B cell (primary cell): ENCODE results near the gene PDPK1. TPM values are rescaled to one million over a fixed set of nuclear protein-coding genes. Genes with fewer than 3 reads are reported as not detected.
A peak's percentile ranks its signal among the peaks of the same experiment; 100 is the strongest.

Source experiments
- ATAC-seq: fragments of 200-7000 bp; cut with Tn5 transposase; one replicate; pipeline ENCODE4 v1.10.0; 2021; ENCODE audit warnings: low read depth, mild to moderate bottlenecking, moderate number of reproducible peaks, moderate library complexity
- CTCF ChIA-PET: fragments of 350-600 bp; sonication (Branson Sonifier 250); formaldehyde crosslinking; loops from one replicate; lab custom pipeline; 2021; ENCODE audit warnings: antibody characterized with exemption, inconsistent platforms; lab: Charles Lee
- POLR2A ChIA-PET: fragments of 350-600 bp; sonication (Branson Sonifier 250); formaldehyde crosslinking; loops from one replicate; lab custom pipeline; 2021; ENCODE audit warnings: antibody characterized with exemption; lab: Charles Lee
- DNase-seq: peaks from one replicate; pipeline ENCODE4 v3.0.0; 2013
- H2AFZ ChIP-seq: 2 replicates; pipeline ENCODE4 v1.6.1; 2012; ENCODE audit warnings: mild to moderate bottlenecking, low read depth, low read length; ENCODE audit not compliant: insufficient read depth, poor library complexity, severe bottlenecking
- H3K27ac ChIP-seq, 2 donors: 1 replicate in 1 of 2; 2 replicates in 1 of 2; pipeline ENCODE4 v1.5.1; 2012 to 2013; ENCODE audit warnings: low read length in 2 of 2, mild to moderate bottlenecking in 2 of 2, moderate library complexity in 1 of 2
- H3K27me3 ChIP-seq, 4 experiments: fragments of 200-600 bp in 1 of 4; sonication (generic) in 1 of 4; replicated peaks in 1 of 4; 1 replicate in 2 of 4; 2 replicates in 2 of 4; pipeline versions ENCODE4 v1.6.1 to v1.7.0; 2013 to 2016; ENCODE audit warnings: low read length in 3 of 4, mild to moderate bottlenecking in 2 of 4, mixed read lengths in 1 of 4, moderate library complexity in 1 of 4; ENCODE audit not compliant: insufficient read depth in 4 of 4, control insufficient read depth in 3 of 4; ENCODE audit errors: control extremely low read depth in 1 of 4
- H3K36me3 ChIP-seq, 2 experiments: replicated peaks in 1 of 2; 1 replicate in 1 of 2; 2 replicates in 1 of 2; pipeline versions ENCODE4 v1.6.1 to v1.7.1; 2013; ENCODE audit warnings: low read length in 1 of 2; ENCODE audit not compliant: insufficient read depth in 2 of 2, control insufficient read depth in 1 of 2; ENCODE audit errors: control extremely low read depth in 1 of 2, extremely low read depth in 1 of 2
- H3K4me1 ChIP-seq, 2 donors: fragments of 200-600 bp in 1 of 2; sonication (generic) in 1 of 2; 1 replicate in 1 of 2; 2 replicates in 1 of 2; pipeline versions ENCODE4 v1.5.1 to v1.6.1; 2013 to 2017; ENCODE audit warnings: low read length in 2 of 2; ENCODE audit not compliant: control insufficient read depth in 2 of 2, insufficient read depth in 2 of 2
- H3K4me2 ChIP-seq: replicated peaks from 2 replicates; pipeline ENCODE3; 2012; ENCODE audit warnings: mild to moderate bottlenecking, low read depth, low read length; ENCODE audit not compliant: poor library complexity, severe bottlenecking
- H3K4me3 ChIP-seq, 5 experiments: fragments of 200-600 bp in 1 of 5; sonication (generic) in 1 of 5; 1 replicate in 3 of 5; 2 replicates in 2 of 5; pipeline versions ENCODE4 v1.5.1 to v1.7.0; 2011 to 2016; ENCODE audit warnings: low read length in 4 of 5, mild to moderate bottlenecking in 4 of 5, low read depth in 2 of 5, control low read depth in 1 of 5, moderate library complexity in 1 of 5; ENCODE audit not compliant: insufficient read depth in 1 of 5; ENCODE audit errors: control extremely low read depth in 1 of 5, extremely low read depth in 1 of 5
- H3K79me2 ChIP-seq: fragments of 200-600 bp; sonication (generic); one replicate; pipeline ENCODE4 v1.6.0; 2016; ENCODE audit warnings: low read length; ENCODE audit not compliant: control insufficient read depth, insufficient read depth
- H3K9ac ChIP-seq: fragments of 200-600 bp; sonication (generic); 2 replicates; pipeline ENCODE4 v1.6.1; 2017; ENCODE audit warnings: mild to moderate bottlenecking, low read length, moderate library complexity
- H3K9me3 ChIP-seq, 3 donors: one replicate each; pipeline versions ENCODE4 v1.6.1 to v1.7.1; 2013; ENCODE audit warnings: low read length in 2 of 3; ENCODE audit not compliant: control insufficient read depth in 2 of 3, insufficient read depth in 1 of 3; ENCODE audit errors: control extremely low read depth in 1 of 3
- H4K20me1 ChIP-seq: 2 replicates; pipeline ENCODE4 v1.6.0; 2012; ENCODE audit warnings: mild to moderate bottlenecking, low read length; ENCODE audit not compliant: insufficient read depth, control insufficient read depth, poor library complexity, severe bottlenecking
- H3K27ac Mint-ChIP-seq: one replicate; pipeline ENCODE4 v1.8.0; 2021; ENCODE audit warnings: mixed read lengths
- H3K27me3 Mint-ChIP-seq: one replicate; pipeline ENCODE4 v1.8.0; 2021; ENCODE audit warnings: mixed read lengths
- H3K4me1 Mint-ChIP-seq: one replicate; pipeline ENCODE4 v1.8.0; 2021; ENCODE audit warnings: mixed read lengths
- H3K4me3 Mint-ChIP-seq: one replicate; pipeline ENCODE4 v1.8.0; 2021; ENCODE audit warnings: mixed read lengths
- H3K9me3 Mint-ChIP-seq: one replicate; pipeline ENCODE4 v1.8.0; 2022; ENCODE audit warnings: mixed read lengths; ENCODE audit not compliant: insufficient read depth
- CTCF ChIP-seq: fragments of 200-600 bp; IDR thresholded peaks from one replicate; pipeline ENCODE4 v1.8.0; 2022; ENCODE audit warnings: antibody characterized with exemption, mild to moderate bottlenecking
- EZH2 ChIP-seq: IDR thresholded peaks from 2 replicates; pipeline ENCODE4 v1.6.1; 2012; ENCODE audit warnings: borderline replicate concordance, low read depth, mild to moderate bottlenecking, moderate library complexity, low read length; ENCODE audit not compliant: insufficient read depth, poor library complexity, severe bottlenecking
- WGBS: methylation state at CpG from one replicate; pipeline ENCODE4 v1.1.5; 2013; ENCODE audit warnings: missing lambda C conversion rate; ENCODE audit not compliant: insufficient coverage; 5-methylcytosine and 5-hydroxymethylcytosine counted together
- intact Hi-C: fragments of 100-400 bp; cut with micrococcal nuclease; formaldehyde crosslinking; loops from one replicate; pipeline ENCODE4 v1.10.0; 2022
- polyA plus RNA-seq: library from polyadenylated mRNA; depleted of rRNA; stranded (reverse); fragments of >200 nt; gene quantifications from 2 replicates; pipeline ENCODE4 v1.2.3, GENCODE V29; 2012
- total RNA-seq, 2 donors: library from RNA; stranded (reverse); fragments of 120-200 nt in 1 of 2; gene quantifications; 1 replicate in 1 of 2; 2 replicates in 1 of 2; pipeline versions ENCODE4 v1.2.3 to v1.2.4, GENCODE V29; 2013 to 2022

Gene PDPK1
- total and polyA plus RNA-seq, 2 donors (not counting 1 experiment from before 2014, with no cell fraction given) = 32.5 to 84.1 TPM

GRCh38 chr16:2585651-2586081 lies 47.8 kb downstream of the PDPK1 start:
- TF ChIP-seq CTCF (no peak), EZH2 (no peak)
- no peaks in the 10 kb centered on the region for H3K9me3 Mint-ChIP-seq
- 97% methylated on average over 20 of the region's 25 CpGs for WGBS
- no peak overlapping the region for H3K27ac ChIP-seq
- ATAC-seq (no peak), DNase-seq (no peak)
- no peak overlapping the region for H3K4me2 ChIP-seq
- no peaks in the 10 kb centered on the region for H3K27me3 ChIP-seq
- POLR2A ChIA-PET = no interaction called here
- intact Hi-C loops = no loop called here
- H3K27ac Mint-ChIP-seq = no peak overlapping the region
- H3K9ac ChIP-seq = no peak overlapping the region
- no peaks in the 10 kb centered on the region for H3K4me1 Mint-ChIP-seq
- H3K36me3 ChIP-seq = peaks cover 19 to 56% of the 10 kb centered on the region in 2 experiments
- H3K79me2 ChIP-seq = peaks cover 44% of the 10 kb centered on the region
- CTCF ChIA-PET = no interaction called here
- no peaks in the 10 kb centered on the region for H3K27me3 Mint-ChIP-seq
- H4K20me1 ChIP-seq = peaks cover 43% of the 10 kb centered on the region
- no peaks in the 10 kb centered on the region for H3K9me3 ChIP-seq
- H3K4me3 Mint-ChIP-seq = no peak overlapping the region
- H3K4me3 ChIP-seq = no peak overlapping the region
- no peak overlapping the region for H2AFZ ChIP-seq
- H3K4me1 ChIP-seq = no peaks in the 10 kb centered on the region

GRCh38 chr16:2586241-2586640 lies 48.4 kb downstream of the PDPK1 start:
- DNase-seq (no peak), ATAC-seq (no peak)
- CTCF ChIA-PET = no interaction called here
- no peak overlapping the region for H2AFZ ChIP-seq
- no peaks in the 10 kb centered on the region for H3K27me3 ChIP-seq
- Mint-ChIP-seq H3K4me3 (no peak overlapping the region), H3K27ac (no peak overlapping the region), H3K27me3 (no peaks in the 10 kb centered on the region), H3K9me3 (no peaks in the 10 kb centered on the region), H3K4me1 (no peaks in the 10 kb centered on the region)
- no peak overlapping the region for H3K4me3 ChIP-seq
- no peaks in the 10 kb centered on the region for H3K9me3 ChIP-seq
- 88% methylated on average over 12 of the region's 12 CpGs for WGBS
- H3K4me1 ChIP-seq = no peaks in the 10 kb centered on the region
- POLR2A ChIA-PET = no interaction called here
- intact Hi-C loops = no loop called here
- H3K36me3 ChIP-seq = peaks cover 19 to 59% of the 10 kb centered on the region in 2 experiments
- peaks cover 48% of the 10 kb centered on the region for H4K20me1 ChIP-seq
- no peak for TF ChIP-seq EZH2
- peak; percentile 33 for TF ChIP-seq CTCF
- H3K9ac ChIP-seq = no peak overlapping the region
- no peak overlapping the region for H3K27ac ChIP-seq
- peaks cover 49% of the 10 kb centered on the region for H3K79me2 ChIP-seq
- H3K4me2 ChIP-seq = no peak overlapping the region
